Amygdala (tissue), 56 donors: ENCODE measurements around the gene DNAJB2.
A peak's percentile ranks its signal among the peaks of the same experiment; 100 is the strongest.
"Not testable (repeated sequence)": the region's sequence is repeated elsewhere in the genome, so short reads cannot be mapped to it uniquely, and the experiment has no call there.

Experiments
- DNase-seq, 56 donors: peaks; one replicate each; lab custom pipeline; 2025; lab: John Stamatoyannopoulos, UW

The DNAJB2 gene

DNA sequence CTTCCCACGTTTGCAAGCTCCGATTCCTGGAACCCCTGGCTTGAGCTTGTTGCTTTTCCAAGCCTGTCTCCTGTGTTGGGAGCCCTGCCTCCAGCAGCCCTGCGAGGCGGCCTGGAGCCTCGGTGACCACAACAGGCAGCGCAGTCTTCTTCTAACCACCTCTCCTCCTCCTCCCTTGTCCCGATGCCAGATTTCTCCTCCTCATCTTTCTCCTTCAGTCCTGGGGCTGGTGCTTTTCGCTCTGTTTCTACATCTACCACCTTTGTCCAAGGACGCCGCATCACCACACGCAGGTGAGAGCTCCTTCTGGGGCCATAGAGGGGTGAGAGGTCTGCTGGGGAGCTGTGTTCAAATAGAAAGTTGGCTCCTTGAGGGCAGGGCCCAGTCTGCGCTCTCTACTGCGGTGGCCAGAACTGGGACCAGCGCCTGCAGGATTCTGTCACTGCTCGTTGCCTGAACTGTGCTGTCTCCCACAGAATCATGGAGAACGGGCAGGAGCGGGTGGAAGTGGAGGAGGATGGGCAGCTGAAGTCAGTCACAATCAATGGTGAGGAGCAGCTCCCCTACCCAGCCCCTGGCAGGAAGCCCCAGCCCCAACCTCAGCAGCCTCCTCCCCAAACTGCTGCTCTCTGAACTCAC is 3.9 kb downstream of the DNAJB2 start:
- DNase-seq: peak in 5 of 56 donors; percentile 19 to 34 (median 25)

DNA sequence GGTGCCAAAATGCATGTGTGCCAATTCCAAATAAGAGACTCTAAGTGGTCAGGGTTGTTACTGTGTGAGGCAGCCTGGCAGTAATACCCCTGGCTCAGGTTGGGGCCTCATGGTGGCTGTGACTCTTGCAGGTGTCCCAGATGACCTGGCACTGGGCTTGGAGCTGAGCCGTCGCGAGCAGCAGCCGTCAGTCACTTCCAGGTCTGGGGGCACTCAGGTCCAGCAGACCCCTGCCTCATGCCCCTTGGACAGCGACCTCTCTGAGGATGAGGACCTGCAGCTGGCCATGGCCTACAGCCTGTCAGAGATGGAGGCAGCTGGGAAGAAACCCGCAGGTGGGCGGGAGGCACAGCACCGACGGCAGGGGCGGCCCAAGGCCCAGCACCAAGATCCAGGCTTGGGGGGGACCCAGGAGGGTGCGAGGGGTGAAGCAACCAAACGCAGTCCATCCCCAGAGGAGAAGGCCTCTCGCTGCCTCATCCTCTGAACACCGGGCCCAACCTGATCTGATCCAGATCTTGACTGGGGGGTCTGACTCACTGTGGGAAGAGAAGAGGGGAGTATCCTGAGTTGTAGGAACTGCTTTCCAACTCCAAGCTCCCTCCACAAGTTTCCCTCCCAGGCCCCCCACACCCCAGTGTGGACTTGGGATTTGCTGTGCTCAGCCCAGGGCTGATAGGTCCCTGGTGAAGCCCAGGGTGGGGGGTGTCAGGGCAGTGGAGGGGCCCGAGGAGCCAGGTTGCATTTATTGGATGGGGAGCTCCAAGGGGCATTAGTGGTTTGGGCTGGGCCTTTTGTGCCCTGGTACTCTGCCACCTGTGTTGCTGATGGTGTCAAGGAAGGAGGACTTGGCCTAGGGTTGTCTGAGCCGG is 5.6 kb downstream of the DNAJB2 start:
- no peak for DNase-seq

- peak in 1 of 56 donors; percentile 17 for DNase-seq
Measured at GRCh38 chr2:219285373-219285735, 6.2 kb downstream of the DNAJB2 start.

DNA sequence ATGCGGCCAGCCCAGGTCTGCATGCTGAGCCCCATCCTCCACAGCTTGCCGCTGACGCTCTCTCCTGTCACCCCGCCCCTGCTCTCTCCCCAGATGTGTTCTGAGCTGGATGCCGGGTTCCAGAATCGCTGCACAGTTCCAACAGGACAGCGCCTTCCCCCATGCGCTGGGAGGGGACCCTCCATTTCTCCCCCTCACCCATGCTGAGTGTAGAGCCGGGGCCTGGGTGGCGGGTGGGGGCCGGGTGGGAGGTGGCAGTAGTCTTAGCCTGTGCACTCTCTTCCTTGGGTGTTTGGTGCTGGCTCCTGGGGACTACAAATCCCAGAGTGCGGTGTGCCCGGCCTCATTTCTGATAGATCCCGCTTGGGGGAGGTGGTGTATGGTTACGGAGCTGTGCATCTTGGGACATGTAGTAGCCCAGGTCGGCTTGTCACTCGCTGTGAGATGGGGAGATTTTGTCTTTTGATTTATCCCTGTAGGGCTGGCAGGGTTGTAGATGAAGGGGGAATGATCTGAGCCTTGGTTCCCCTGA is 6.8 kb downstream of the DNAJB2 start:
- DNase-seq: peak in 35 of 56 donors; percentile 27 to 73 (median 57)

DNA sequence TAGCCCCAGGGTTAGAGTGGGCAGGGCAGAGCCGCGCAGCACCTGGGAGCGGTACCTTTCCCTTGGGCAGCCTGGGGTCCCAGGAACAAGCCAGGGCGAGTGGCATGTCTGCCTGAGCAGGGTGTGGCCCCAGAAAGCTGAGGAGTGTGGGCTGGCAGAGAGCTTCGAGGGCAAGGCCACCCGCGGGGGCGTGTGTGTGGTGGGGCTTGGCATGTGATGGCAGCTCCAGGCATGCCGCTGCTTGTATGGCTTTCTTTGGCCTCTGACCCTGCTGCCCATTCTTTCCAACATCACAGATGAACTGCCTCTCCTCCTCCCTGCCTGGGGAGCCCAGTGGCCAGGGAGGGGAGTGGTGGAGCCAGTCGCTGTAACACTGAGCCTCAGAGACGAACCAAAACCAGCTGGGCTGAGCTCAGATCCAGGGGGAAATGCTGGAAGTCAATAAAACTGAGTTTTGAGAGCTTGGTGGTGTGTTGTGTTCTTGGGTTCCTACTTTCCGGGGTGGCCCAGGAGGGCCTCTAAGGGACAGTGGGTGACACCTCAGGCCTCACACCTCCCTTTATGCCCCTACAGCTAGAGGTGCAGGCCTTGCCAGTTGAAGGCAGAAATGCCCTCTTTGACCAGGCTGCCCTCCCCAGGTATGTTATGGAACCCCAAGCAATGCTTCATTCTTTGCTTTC is 7.4 kb downstream of the DNAJB2 start:
- peak in 29 of 56 donors; percentile 24 to 73 (median 52) for DNase-seq

DNA sequence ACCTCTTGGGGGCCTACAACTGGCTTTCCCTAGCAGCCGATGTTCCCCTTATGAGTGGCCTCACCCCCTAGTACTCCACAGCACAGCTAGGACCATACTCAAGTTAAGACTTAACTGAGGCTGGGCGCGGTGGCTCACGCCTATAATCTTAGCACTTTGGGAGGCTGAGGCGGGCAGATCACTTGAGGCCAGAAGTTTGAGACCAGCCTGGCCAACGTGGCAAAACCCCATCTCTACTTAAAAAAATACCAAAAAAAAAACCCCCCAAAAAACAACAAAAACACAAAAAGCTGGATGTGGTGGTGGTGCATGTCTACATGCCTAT is 7.9 kb downstream of the DNAJB2 start:
- DNase-seq: not testable (repeated sequence)

- no peak for DNase-seq
Measured at GRCh38 chr2:219287580-219288265, 8.6 kb downstream of the DNAJB2 start.

GRCh38 chr2:219289195-219289536 is 10.0 kb downstream of the DNAJB2 start:
- DNase-seq: no peak

DNA sequence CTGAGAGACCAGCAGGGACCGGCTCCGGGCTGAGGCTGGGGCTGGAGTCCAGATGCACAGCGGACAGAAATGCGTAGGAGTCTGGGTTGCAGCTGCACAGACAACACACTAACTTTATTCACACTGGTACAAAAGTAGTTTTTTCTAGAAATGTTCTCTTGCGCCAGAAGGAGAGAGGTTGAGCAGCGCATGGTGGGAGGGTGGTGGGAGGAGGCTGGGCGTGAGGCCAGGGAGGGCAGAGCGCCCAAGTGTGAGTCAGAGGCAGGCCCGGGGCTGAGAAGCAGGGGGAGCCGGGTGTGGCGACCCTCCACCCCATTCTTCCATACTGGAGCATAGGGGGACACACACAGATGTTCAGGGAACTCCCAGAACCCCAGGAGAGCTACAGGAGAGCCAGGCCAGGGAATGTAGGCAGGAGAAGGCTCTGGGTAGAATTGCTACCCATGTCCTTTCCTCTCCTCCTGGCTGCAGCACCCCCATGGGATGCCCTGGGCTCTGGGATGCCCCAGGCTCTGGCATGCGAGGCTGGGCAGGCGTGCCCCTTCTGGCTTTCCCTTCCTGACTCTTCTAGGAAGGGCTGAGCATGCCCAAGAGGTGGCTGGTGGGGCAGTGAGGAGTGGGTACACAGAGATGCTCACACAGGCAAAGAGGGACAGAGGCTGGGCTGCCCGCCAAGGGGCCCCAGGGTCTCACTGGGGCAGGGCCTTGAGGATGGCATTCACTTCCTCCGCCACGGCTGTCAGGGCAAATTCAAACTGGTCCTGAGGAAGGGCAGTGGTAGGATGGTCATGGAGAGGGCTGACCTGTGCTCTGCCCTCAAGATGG is 10.6 kb downstream of the DNAJB2 start:
- peak in 54 of 56 donors; percentile 28 to 95 (median 81) for DNase-seq

- no peak for DNase-seq
Measured at GRCh38 chr2:219290381-219291171, 11.4 kb downstream of the DNAJB2 start.

DNA sequence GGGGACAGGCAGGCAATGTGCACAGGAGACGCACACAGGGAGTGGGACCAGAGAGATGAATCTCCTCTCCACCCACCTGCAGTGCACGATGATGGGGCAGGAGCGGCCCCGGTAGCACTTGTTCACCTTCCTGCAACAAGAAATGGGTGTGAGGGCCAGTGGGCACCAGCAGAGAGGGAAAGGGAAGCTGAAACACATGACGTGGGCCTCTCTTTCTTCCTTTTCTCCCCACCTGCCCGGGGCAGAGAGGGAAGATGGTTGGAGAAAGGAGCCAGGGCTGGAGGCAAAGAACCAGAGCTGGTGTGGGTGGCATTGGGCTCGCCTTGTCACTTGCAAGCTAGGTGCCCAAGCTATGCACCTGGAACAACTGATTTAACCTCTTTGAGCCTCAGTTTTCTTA is 12.2 kb downstream of the DNAJB2 start:
- DNase-seq: no peak

- no peak for DNase-seq
Measured at GRCh38 chr2:219291910-219292490, 12.8 kb downstream of the DNAJB2 start.

- DNase-seq: no peak
Measured at GRCh38 chr2:219292616-219293015, 13.4 kb downstream of the DNAJB2 start.

DNA sequence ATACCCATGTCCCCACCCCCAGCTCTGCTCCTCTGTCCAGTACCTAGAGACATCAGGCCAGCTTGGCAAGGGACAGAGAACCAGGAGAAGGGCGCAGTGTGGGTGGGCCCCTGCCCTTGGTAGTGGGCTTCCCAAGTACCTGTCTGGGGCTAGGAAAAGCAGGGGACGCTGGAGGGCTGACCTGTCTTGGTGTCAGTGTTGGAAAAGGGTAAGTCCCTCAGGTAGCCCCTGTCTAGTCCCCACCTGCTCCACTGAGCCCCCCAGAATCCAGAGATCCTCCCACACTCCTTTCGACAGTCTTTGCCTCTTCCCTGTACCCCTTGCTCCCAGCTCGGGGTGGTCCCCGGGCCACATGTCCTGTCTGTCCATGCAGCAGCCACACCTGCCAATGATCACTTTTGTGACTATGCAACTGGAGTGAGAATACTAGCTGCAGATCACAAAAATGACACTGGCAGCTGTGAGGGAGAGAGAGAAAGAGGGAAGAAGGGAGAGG is 14.6 kb downstream of the DNAJB2 start:
- DNase-seq: no peak

DNA sequence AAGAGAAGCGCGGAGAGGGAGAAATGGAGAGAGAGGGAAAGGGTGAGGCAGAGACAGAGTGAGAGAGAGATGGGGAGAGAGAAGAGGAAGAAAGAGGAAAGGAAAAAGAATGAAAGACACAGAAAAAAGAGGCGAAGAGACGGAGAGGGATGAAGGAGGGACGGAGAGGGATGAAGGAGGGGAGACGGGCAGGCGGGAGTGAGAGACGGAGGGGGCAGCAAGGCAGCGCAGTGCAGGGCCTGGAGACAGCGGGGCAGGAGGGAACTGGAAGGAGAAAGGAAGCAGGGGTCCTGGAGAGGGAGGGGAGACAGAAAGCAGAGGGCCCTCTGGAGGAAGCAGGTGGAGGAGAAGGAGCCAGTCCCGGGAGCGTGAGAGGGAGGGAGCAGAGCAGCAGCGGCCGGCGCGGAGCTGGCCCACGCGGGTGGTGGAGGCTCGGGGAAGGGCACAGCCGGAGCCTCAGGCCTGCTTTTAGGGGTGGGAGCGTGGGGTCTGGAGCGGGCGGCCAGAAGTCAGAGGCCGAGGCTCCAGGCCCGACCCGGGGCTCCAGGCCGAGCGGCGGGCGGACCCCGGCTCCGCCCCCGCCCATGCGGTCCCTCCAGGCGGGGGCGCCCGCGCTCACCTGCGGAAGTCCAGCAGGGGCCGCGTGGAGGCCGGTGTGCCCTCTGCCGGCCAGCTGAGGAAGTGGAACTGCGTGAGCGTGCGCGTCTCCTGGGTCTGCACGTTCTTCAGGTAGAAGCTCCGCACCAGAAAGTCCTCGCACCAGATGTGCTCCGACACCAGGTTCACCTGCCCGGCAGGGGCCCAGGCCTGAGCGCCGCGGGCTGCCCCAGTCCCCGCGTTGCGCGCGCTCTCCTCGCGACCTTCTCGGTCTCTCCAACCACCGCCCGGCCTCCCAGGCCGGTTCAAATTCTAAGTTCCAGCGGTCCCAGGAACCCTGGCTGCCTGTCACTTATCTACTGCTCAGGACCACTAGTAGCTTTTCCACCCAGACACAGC is 15.5 kb downstream of the DNAJB2 start:
- DNase-seq: peak in 51 of 56 donors; percentile 21 to 89 (median 65)

DNA sequence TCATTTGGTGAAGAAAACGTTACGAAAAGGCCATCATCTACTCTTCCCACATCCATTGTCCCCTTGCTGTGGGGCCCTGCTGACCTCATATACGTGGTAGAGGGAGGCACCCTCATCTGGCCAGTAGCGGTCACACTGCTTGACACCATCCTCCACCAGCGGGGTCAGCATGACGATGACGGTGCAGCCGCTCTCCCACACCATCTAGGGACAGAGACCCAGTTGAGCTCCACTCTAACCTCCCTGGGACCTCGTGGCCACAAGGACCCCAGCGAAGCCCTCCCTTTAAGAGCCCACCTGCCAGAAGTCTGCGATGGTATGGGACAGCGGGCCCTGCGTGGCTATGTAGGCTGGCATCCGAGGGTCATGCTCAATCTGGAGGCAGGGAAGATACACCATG is 17.0 kb downstream of the DNAJB2 start:
- DNase-seq: no peak
